NCI-H69 (cell line): Measurements from ENCODE around the gene BNC2.
"Not testable (repeated sequence)": the region's sequence is repeated elsewhere in the genome, so short reads cannot be mapped to it uniquely, and the experiment has no call there.

Source experiments
- DNase-seq: peaks from one replicate; lab custom pipeline; 2025; lab: John Stamatoyannopoulos, UW

Gene BNC2, protein sequence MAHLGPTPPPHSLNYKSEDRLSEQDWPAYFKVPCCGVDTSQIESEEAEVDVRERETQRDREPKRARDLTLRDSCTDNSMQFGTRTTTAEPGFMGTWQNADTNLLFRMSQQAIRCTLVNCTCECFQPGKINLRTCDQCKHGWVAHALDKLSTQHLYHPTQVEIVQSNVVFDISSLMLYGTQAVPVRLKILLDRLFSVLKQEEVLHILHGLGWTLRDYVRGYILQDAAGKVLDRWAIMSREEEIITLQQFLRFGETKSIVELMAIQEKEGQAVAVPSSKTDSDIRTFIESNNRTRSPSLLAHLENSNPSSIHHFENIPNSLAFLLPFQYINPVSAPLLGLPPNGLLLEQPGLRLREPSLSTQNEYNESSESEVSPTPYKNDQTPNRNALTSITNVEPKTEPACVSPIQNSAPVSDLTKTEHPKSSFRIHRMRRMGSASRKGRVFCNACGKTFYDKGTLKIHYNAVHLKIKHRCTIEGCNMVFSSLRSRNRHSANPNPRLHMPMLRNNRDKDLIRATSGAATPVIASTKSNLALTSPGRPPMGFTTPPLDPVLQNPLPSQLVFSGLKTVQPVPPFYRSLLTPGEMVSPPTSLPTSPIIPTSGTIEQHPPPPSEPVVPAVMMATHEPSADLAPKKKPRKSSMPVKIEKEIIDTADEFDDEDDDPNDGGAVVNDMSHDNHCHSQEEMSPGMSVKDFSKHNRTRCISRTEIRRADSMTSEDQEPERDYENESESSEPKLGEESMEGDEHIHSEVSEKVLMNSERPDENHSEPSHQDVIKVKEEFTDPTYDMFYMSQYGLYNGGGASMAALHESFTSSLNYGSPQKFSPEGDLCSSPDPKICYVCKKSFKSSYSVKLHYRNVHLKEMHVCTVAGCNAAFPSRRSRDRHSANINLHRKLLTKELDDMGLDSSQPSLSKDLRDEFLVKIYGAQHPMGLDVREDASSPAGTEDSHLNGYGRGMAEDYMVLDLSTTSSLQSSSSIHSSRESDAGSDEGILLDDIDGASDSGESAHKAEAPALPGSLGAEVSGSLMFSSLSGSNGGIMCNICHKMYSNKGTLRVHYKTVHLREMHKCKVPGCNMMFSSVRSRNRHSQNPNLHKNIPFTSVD

DNA sequence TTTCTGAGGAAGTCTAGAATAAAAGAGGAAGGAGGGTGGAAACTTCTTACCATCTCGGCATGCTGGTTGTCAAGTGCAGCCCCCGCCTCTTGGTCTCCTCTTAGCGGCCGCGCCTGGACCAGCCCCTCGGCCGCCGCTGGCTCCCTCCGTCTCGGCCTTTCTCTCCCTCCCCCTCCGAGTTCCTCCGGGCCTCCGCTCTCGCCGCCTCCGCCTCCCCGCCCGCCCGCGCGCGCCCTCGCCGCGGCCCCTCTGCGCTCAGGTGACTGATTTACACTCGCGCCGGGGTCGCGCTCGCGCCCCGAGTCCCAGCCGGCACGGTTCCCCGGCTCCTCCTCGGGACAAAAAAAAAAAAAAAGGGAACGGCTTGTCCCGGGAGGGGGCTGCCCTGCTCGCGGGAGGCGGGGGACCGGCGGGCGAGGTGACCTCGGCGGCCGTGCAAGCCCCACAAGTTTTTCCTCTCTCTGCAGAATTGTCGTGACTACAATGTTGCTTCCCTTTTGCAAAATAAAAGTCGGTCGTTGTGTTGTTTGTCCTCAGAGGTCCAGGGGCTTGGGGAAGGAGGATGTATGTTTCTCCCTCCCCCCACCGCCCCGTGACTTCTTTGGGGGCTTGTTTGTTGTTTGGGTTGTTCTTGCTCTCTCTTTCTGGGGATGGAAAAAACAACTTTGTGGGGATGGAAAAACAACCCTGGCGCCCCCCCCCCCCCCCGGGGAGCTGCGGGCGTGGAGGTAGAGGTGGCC lies at the start of gene BNC2:
Gene BNC2, minus strand, starts transcription at position 75 of the 740 bp plus-strand sequence. Its CDS starts 22 bp downstream, at position 53.
- peak; percentile 86 for DNase-seq

DNA sequence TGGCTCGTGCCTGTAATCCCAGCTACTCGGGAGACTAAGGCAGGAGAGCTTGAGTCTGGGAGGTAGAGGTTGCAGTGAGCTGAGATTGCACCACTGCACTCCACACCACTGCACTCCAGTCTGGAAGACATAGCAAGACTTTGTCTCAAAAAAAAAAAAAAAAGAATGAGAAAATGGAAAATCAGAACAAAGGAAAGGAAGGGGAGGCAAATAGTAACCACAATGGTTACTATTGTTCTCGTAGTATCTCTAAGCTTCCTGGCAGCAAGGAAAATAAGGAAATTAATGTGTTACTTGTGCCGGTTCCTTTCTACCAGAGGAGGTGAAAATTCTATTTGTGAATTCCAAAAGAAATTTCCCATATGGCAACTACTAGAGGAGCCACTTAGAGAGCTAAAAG lies 48.5 kb upstream of the BNC2 start:
- no peak for DNase-seq

DNA sequence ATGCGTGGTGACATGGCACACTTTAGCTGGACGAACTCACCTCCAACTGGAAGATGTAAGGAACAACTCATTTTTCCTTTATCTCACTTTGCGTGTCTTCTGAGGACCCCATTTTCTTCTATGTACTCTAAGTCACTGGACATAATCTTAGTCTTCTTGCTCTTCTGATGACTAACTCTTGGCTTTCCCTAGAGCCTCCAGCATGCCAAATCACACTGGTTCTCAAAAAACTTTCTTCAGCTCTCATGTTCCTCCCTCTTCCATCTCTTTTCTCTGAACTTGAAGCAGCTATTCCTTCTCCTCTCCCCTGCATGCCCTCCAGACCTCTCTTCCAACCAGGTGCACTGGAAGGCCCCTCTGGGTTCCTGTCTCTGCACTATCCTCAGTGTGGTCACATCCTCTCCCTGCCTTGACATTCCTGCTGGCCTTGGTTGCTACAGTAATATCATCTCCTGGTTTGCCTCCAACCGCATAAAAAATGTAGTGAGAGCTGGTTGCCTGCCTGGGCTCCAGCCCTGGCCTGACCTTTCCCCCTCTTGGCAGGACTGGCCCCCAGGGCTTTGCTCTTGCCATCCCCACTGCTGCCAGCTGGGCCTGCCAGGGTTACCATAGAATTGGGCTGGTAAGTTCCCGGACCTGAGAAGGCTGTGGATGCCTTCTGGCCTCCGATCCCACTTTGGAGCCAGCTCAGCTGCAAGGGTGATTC lies 44.8 kb upstream of the BNC2 start:
- no peak for DNase-seq

DNA sequence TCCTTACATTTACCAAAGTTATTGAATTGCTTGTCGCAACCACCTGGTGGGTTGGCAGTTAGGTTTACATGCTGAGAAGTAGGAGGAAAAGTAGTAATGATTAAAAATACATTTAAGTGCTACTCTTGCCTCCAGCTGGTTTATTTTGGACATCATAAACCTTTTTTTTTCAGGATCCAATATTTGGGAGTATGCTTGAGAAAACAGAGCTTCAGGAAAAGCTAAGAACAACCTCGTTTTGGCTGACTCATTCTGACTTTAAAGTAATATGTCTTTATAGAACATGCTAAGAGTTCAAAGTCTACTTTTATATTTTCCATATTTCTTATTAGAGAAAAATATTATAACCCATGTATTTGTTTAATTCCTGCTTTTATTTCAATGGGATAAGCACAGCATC lies 41.7 kb upstream of the BNC2 start:
- DNase-seq: no peak

DNA sequence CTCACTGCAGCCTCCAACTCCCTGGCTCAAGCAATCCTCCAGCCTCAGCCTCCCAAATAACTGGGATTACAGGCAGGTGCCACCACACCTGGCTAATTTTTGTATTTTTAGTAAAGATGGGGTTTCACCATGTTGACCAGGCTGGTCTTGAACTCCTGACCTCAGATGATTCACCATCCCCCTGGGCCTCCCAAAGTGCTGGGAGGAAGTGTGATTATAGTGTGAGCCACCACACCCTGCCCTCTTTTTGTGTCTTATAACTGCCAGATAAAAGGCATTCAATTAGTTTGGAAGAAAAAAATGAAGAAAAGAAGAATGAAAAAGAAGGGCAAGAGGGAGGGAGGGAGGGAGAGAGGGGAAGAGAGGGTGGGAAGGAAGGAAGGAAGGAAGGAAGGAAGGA lies 37.7 kb upstream of the BNC2 start:
- not testable (repeated sequence) for DNase-seq

DNA sequence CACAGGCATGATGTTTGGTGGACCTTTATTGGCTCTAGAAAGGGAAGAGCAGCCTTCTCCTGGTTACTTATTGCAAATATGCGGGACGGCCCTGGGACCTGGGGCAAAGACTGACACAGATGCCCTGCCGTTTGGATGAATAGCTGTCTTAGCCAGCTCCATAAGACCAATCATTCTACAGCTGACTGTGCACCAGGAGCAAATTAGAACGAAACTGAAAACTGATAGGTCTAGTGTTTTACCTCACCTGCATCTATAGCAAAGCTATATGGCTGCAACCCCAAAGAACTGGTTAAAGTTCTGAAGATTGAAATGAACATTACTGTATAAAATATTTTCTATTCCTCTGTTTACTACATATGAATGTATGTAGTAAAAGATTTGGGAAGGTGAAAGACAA lies 34.2 kb upstream of the BNC2 start:
- DNase-seq: no peak

DNA sequence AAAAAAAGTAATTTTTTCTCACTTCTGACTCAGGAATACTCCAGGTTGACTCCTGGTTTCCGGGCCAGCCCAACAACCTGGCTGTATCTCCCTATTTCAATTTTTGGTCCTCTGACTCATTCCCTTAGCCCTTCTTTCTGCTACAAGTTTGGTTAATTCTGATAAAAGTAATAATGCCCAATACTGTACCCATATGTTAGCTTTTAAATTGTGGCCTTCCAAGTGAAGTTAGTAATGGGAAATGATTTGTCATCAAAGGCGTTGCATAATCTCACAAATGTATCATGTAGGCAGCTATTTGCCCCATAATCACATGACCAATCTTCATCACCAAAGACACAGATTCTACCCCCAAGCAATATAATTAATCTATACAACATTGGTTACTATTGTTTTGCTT lies 31.1 kb upstream of the BNC2 start:
- DNase-seq: no peak

DNA sequence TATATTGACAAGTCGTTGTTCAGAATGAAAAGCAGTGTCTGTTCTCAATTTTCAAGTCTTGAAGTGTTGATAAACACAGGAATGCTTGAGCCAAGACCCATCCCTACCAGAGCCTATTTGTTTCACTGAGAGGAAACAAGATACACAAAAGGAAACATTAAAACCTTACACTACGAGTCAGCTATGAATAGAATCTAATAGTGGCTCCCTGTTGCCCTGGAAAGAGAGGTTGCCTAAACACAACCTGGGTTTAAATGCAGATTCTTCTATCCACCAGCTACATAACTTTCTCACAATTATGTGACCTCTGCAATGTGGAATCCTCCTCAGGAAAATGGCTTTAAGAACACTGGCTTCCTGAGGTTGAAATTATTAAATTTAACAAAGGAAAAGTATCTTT lies 29.1 kb upstream of the BNC2 start:
- DNase-seq: no peak

DNA sequence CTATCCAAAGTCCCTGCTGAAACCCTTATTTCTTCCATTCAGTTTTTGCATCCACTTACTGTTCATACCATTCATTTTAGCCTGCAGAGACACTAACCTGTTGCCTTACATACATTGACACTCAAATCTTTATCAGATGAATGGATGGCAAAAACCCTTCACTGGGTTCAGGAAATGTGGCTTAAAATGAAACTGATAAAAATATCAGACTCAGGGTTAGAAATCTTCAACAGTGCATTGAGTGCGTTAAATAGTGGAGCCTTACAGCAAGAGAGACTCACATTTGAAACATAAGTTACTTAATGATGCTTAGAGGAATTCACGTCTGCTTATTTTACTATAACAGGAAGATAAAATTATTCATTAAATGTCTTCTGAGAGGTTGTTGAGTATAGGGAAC lies 28.0 kb upstream of the BNC2 start:
- no peak for DNase-seq

DNA sequence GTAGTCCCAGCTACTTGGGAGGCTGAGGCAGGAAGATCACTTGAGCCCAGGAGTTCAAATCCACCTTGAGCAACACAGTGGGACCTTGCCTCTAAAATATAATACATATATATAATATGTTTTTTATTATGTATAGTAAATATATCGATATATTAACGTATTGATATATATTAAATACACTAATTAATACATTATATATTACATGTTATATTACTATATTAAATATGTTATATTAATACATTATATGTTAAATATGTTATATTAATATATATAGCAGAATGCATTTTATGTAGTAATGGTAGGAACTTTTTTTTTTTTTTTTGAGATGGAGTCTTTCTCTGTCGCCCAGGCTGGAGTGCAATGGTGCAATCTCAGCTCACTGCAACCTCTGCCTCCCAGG lies 18.1 kb upstream of the BNC2 start:
- no peak for DNase-seq

DNA sequence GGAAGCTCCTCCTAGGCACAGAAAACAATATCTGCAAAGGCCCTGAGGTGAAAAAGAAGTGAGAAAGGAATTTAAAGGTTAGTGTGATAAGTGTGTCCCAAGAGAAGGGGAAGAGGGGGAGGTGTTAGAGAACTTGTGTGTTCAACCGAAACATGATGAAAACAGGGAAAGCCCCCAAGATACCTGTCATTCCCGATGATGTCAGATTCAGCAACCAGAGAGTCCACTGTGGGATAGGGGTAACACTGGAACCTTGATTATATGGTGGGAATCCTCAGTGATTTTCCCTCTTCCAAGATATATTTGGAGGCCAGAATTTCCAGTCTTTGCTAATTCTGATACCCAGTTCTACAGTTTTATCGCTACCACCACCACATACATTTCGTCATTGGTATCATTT lies 15.5 kb upstream of the BNC2 start:
- DNase-seq: no peak

DNA sequence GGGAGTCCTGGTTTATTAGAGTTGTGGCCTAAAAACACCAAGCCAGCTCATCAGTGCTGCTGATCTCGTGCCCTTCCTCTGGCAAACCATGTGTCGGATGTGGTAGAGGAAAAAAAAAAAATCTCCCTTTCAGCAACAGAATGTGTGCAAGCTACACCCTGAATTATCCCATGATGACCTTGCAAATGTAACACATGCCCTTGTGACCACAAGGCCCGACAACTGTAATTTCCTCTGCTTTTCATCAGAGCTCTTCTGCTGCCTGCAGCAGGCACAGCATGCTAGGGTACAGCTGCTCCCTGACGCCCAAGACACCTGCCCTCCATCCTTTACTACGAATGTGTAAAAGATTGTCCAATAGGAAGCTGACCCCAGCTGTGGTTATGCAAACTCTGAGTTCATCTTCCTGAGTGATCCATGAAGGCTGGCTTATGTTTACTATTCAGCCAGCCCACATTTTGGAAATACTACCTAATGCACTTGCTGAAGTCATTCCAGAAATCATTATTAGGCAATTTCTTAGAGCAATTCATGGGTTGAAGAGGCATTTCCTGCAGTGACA lies 14.6 kb upstream of the BNC2 start:
- DNase-seq: peak; percentile 91

DNA sequence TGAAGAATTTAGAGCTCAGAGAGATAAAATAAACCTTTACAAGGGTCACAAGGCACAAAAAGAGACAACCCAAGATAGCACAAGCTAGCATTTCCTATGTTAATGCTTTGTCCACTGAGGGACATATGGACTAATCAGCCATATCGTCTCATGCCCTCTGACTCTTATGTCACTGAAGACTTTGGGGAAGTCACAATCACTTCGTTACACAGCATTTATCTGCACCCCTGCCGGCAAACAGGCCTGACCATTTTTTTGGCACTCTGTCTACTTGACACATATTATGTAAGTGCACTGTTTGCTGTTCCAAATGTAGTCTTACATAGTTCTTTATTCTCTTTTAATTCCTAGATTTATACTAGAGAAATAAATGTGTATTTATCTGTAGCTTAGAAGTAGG lies 13.9 kb upstream of the BNC2 start:
- DNase-seq: peak; percentile 29

DNA sequence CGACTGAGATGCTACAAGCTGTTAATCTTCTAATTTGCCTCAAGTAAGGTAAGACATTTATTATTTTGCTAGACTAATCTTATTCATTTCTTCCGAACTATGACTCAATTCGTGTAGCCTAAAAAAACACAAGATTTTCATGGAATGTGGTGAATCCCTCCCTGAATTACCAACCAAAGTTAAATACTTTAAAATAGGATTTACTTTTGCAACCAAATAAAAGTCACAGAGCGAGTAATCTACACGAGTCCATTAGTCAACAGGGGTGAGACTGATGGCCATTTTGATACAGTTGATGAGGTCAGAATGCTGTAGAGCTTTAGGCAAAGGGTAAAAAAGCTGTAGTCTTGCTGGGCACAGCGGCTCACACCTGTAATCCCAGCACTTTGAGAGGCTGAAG lies 13.1 kb upstream of the BNC2 start:
- no peak for DNase-seq

DNA sequence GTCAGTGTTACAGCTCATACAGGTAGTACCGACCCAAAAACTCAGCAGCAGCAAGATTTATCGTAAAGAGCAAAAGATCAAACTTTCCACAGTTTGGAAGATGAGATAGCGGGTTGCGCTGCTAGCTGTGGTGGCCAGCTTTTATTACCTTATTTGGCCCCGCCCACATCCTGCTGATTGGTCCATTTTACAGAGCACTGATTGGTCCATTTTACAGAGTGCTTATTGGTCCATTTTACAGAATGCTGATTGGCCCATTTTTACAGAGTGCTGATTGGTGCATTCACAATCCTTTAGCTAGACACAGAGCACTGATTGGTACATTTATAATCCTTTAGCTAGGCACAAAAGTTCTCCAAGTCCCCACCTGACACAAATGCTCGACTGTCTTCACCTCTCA lies 12.0 kb upstream of the BNC2 start:
- not testable (repeated sequence) for DNase-seq

DNA sequence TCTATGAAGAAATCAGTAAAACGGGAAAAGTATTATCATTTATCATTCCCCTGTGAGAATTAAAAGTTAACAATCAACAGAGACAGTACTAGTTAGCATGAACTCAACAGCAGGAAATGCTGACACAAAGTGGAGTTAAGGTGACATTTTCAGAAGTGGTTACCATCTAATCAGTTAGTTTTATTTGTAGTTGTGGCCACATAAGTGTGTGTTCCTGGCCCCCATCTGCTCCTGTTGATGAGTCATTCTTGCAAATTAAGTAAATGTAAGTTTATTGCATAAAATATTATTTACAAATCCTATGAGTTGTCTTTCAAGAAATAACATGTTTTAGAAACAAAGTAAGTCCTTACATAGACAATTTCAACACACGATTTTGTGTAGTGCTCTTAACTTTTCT lies 8.9 kb upstream of the BNC2 start:
- no peak for DNase-seq

DNA sequence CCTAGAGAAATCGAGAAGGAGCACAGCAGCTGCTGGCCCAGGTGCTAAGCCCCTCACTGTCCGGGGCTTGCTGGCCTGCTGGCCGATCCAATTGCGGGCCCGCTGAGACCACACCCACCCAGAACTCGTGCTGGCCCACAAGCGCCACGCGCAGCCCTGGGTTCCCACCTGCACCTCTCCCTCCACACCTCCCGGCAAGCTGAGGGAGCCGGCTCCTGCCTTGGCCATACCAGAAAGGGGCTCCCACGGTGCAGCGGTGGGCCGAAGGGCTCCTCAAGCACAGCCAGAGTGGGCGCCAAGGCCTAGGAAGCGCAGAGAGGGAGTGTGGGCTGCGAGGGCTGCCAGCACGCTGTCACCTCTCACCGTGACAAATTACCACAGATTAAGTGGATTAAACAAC lies 6.8 kb upstream of the BNC2 start:
- no peak for DNase-seq

DNA sequence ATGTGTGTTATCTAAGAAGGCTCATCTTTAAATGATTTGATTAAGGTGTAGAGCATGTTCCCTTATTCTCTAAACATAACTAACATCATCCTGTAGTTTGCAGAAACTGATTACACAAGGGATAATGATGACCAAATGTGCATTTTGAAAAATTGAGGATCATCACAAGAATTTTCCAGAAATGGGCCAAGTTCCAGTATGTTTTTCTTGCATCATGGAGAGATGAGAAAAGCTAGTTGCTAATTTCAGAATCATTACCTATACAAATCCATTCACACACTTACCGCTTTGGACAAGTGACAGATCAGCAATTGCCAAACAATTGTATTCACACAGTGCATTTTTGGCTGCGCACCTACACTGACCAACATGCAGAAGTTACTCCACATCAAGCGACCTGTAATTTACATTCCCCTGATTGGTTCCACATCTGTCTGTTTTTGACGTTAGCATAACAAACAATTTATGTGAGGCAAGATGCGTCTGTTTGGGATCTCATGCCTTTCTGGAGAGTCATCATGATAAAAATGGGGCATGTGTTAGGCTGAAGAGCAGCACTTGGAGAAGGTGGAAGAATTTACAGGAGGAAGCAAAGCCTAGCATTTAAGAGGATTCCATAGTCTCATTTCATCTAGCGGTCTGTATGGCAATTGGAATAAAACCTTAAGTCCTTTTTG lies 2.8 kb upstream of the BNC2 start:
- DNase-seq: no peak

DNA sequence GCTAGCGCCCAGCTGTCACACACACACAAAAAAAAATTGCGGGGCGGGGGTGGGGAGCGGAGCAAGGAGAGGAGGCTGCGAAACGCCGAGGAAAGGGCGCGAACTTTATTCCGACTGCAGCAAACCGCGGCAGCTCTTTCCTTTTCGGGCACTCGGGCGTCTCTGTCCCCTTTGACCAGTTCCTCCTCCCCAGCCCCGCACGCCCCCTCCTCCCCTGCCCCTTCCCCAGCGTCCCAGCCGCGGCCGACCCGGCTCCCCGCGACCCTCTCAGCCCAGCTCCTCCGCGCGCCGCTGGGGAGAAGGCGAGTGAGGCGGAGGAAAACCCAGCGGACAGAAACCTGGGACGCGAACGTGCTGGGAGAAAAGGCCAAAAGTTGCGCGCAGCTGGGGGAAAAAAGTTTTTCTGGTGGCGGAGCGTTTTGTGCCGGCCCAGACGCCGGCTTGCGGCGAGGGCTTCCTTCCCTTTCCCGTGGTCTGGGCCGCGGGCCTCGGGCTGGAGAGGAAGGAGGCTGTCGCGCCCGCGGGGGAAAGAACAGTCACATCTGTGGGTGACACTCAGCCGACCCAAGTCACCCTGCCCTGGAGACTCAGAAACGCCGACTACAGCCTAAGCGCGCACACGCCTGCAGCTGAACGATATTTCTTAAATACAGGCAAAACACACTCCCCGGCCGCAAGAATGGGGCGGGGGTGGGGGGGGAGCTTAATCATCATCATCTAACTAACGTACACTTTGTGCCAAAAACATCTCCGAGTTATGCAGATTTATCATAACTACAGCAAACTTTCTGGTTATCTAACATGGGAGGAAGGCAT lies 1.1 kb upstream of the BNC2 start:
- peak; percentile 74 for DNase-seq
